GM18505 (cell line): Measurements from ENCODE around the gene UBL5.

Experiments used
- ATAC-seq: cut with Tn5 transposase; IDR thresholded peaks from one replicate; pipeline ENCODE4 v1.9.1; 2021; ENCODE audit not compliant: unreplicated experiment
- POLR2A ChIP-seq: IDR thresholded peaks from 4 replicates; pipeline ENCODE4 v1.6.1; 2011; ENCODE audit warnings: borderline replicate concordance; ENCODE audit not compliant: insufficient read depth, insufficient read length; ENCODE audit errors: extremely low read depth

Gene UBL5

DNA sequence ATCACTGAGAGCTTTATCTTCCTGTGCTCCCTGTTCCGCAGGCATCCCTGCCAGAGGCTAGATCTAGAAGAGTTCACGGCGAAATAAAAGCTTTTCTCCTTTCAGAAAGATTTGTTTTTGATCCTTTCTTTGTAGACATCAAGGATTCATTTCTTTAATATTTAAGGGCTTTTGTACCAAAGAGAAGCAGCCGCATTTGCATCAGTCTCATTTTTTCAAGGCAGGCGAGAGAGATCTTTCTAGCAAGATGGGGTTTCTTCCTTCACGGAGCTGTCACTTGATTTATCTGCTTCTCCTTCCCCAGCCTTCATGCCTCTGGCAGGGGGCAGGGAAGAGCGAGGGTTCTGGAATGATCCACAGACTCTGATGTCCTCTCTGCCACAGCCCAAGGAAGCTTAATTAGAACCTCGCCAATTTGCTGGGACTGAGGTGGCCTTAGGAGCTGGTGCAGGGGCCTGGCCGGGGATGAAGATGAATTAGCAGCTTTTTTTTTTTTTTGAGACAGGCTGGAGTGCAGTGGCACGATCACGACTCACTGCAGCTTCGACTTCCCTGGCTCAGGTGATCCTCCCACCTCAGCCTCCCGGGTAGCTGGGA, 47.4 kb downstream of the UBL5 start:
- TF ChIP-seq POLR2A, result no peak
- ATAC-seq, result no peak

DNA sequence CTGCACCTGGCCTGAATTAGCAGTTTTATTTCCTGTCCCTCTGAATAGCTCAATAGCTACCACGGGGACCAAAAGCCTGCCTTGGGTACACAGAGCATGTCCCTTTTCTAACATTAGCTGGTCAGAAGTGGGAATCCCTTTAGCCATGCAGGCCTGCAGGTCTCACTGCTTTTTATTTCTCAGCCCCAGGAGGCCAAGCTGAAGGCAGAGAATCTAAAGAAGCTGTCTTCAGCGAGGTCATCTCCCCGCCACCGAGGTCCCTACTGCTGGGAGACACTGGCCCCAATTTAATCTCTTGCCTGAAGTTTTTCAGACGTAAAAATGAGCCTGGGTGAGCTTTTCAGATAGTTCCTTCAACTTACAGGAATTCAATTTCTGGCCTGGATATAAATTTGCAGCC, 48.1 kb downstream of the UBL5 start:
- no peak for TF ChIP-seq POLR2A
- no peak for ATAC-seq

DNA sequence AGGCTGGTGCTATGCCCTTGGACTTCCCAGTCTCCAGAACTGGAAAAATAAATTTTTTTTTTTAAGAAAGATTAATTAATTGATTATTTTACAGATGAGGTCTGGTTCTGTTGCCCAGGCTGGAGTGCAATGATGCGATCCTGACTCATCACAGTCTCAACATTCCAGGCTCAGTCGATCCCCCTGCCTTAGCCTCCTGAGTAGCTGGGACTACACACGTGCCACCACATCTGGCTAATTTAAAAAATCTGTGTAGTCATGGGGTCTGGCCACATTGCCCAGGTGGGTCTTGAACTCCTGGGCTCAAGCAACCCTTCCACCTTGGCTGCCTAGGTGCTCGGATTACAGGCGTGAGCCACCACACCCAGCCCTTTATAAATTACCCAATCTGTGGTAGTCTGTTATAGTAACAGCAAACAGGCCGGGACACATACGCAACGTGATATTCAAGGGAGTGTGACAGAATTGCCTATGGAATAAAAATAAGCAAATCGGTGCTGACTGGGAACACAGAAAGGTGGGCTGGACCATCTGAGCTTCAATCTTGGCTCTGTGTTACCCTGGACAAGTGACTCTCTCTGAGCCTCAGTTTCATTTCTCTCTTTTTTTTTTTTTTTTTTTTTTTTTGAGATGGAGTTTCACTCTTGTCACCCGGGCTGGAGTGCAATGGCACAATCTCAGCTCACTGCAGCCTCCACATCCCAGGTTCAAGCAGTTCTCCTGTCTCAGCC, 50.2 kb downstream of the UBL5 start:
- no peak for ATAC-seq
- no peak for TF ChIP-seq POLR2A

DNA sequence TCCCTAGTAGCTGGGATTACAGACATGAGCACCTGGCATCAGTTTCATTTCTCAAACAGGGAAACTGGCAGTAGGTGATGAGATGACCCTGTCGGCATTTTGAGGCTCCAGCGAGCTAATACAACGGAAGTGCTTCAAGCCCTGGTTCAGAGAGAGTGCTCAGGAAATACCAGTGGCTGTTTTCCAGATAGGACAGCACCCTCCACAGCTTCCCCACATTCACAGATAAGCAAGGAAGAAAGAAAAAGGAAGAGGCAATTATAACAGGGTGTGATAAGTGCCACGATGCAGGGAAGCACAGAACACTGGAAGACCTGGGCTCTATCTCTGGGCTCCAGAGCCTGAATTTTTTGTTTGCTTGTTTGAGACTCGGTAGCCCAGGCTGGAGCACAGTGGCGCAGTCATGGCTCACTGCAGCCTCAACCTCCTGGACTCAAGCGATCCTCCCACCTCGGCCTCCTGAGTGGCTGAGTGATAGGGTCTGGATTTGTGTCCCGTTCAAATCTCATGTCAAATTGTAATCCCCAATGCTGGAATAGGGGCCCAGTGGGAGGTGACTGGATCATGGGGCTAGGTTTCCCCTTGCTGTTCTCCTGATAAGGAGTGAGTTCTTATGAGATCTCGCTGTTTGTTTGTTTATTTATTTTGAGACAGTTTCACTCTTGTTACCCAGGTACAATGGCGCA, 50.9 kb downstream of the UBL5 start:
- no peak for TF ChIP-seq POLR2A
- no peak for ATAC-seq
